Amygdala (tissue), 56 donors: ENCODE data around the gene ZNF189.

ENCODE experiments used
- DNase-seq, 56 donors: peaks; one replicate each; lab custom pipeline; 2025; lab: John Stamatoyannopoulos, UW

ZNF189 gene

DNA sequence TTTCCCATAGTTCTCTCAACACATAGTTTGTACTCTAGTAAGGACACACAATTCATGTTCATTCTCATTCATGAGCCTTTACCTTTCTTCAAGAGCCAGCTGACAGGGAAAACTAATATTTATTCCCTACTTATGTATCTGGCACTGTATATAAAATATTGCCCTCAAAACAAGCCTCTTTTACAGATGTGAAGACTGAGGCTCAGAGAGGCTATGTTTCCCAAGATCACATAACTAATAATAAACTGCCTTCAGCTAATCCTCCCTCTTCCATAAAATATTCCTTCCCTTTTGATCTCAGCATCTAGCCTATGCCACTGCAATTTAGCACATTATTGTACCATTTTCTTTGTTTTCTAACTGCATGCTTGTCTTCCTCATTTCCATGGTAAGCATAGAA lies 18.7 kb downstream of the ZNF189 start:
- DNase-seq: no peak

DNA sequence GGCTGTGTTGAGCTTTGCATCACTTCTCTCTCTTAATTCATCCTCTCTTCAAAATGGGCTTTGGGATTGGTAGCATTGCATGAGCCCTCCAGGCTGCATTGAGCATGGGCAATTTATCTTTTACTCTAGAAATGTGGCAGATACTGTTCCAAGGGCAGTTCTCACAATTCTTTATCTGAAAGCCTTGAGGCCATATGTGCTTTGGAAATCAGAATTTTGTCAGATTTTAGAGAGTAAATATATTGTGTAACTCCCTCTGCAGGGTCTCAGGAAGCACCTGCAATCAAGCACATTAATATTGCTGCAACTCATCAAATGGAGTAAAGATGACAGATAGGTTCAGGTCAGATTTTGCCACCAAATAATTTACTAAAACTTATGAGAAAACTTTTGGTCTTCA lies 19.3 kb downstream of the ZNF189 start:
- DNase-seq: no peak

DNA sequence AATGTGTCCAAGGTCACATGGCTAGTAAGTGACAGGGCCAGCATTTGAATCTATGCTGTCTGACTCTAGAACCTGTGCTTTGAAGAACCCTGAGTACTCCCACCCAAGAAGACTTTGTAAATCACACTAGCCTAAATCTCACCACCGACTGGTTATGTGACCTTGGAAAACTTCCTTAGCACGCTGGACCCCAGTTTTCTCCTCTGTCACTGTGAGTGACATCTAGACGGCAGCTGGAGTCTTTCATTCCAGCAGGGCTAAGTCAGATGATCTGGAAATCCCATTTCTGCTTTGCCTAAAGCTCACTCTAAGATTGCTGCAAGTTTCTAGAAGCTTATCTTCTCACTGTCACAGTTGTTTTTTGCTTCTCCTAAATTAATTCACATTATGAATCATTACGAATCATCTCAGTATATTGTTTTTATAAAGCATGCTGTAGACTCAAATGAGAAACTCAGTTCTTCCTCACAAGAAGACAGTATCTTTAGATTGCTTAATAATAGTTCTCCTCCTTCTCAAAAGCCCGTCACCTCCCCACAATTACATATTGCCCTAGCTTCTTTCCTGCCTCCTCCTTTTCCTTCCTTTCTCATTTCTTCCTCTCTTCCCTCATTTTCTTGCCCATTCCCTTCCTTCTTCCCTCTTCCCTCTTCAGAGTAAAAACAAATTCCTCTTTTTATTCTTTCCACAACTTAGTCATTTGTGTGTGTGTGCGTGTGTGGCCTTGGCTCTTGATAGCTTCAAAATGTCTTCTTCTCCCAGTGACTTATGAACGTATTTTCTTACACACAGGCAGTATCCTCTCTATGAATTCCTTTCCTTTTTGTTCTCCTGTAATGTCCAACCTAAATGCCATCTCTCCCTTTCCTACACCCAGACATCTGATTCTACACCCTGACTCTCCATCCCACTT lies 20.1 kb downstream of the ZNF189 start:
- DNase-seq: no peak

GRCh38 chr9:101419863-101420262 lies 21.2 kb downstream of the ZNF189 start:
- DNase-seq: no peak

GRCh38 chr9:101421653-101422065 lies 23.0 kb downstream of the ZNF189 start:
- no peak for DNase-seq

GRCh38 chr9:101427358-101427757 lies 28.7 kb downstream of the ZNF189 start:
- no peak for DNase-seq

DNA sequence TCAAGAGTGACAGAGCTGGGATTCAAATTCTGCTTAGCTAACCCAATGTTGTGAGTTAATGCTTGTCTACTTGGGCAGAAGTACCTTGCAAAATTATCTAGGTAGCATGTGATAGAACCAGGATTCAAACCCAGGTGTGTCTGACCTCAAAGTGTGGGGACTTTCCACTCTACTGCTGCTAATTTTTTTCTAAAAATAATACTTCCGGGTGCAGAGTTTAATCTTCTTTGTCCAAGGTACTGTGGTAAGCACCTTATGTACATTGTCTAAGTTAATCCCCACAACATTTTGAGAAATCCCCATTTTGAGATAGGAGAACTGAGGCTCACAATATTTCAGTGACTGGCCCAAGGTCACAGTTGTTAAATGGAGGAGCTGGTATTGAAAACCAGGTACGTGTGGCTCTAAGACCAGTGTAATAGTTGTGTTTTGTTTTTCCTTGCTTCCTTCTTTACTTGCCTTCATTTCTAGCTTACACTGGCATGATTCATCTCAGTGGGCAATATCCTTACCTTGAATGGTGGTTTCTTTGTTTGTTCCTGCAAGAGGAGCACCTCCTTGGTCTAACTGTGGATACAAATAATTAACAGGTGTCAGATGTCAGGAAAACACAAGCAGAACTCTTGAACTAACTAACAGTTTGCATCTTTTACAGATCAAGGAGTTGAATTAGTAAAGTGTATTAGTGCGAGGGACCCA lies 29.5 kb downstream of the ZNF189 start:
- no peak for DNase-seq

DNA sequence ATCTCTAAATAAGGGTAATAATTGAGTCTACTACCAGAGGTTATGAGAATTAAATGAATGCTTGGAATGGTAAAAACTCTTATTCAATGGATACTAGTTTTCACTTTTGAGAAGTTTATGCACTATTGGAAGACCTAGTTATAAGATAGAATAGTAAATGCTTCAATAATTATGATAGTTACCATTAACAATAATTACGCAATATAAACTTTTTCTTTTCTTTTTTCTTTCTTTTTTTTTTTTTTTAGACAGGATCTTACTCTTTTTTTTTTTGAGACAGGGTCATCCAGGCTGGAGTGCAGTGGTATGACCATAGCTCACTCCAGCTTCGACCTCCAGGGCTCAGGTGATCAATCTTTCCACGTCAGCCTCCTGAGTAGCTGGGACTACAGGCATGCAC lies 30.3 kb downstream of the ZNF189 start:
- DNase-seq: no peak

- no peak for DNase-seq
Observed at GRCh38 chr9:101429736-101430135, 31.1 kb downstream of the ZNF189 start.

- no peak for DNase-seq
Observed at GRCh38 chr9:101432171-101432570, 33.5 kb downstream of the ZNF189 start.

DNA sequence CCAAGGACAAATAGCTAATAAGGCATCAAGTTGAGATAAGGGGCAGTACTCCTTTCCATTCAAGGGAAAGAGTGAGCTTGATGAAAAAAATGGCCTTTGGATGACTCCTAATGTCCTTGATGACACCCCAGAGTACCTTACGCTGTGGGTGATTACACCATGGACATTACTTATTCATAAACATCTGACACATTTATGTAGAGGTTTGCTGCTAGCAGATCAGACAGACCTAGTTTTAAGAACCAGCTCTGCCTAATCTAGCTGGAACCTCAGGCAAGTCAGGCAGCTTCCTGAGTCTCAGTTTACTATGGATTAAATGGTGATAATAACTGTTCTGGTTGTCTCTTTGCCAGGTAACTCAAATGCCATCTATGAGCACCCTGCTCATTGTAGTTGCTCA lies 34.1 kb downstream of the ZNF189 start:
- DNase-seq: no peak

- DNase-seq: no peak
Observed at GRCh38 chr9:101433229-101433628, 34.6 kb downstream of the ZNF189 start.

DNA sequence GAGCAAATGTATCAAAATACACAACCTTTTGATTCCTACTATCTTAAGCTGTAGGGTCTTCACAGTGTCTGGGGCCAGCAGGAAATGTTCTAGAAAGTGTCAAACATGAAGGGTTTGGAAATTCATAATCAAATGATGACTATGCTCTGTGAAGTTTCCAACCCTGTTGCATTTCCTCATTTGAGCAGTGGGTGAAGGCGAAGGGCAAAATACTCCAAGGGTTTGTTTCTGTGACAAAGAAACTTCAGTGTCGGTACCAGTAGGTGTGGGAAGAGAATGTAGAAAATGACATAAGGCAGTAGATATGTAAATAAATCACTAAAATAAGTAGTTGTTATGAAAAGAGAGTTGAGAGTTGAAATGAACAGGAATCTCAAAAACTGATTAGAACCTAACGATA lies 36.3 kb downstream of the ZNF189 start:
- DNase-seq: no peak

- DNase-seq: no peak
Observed at GRCh38 chr9:101435601-101436079, 37.0 kb downstream of the ZNF189 start, which contains the start of gene ALDOB. Gene ALDOB (minus strand): TSS chr9:101435774. CDS start chr9:101430887, 4,887 bp downstream.

DNA sequence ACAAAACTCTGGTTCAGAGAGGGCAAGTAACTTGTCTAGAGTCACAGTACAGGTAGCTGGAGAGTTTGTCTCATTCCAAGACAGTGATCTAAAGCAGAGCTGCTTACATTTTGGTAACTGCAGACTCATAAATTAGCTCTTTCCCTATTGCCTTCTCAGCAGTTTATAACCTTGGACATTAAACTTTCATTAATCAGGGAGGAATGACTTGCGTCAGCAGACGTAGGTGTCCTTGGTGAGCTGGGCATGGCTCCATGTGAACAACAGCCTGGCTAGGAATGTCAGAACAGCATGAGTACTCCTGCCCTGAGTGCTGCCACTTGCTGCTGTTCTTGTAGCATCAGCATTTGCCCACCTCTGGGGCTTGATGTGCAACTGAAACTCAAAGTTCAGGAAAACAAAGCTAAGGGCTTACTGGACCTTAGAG lies 39.2 kb downstream of the ZNF189 start:
- DNase-seq: no peak

GRCh38 chr9:101438523-101438922 lies 39.9 kb downstream of the ZNF189 start:
- no peak for DNase-seq

GRCh38 chr9:101440714-101441230 lies 42.1 kb downstream of the ZNF189 start:
- no peak for DNase-seq

DNA sequence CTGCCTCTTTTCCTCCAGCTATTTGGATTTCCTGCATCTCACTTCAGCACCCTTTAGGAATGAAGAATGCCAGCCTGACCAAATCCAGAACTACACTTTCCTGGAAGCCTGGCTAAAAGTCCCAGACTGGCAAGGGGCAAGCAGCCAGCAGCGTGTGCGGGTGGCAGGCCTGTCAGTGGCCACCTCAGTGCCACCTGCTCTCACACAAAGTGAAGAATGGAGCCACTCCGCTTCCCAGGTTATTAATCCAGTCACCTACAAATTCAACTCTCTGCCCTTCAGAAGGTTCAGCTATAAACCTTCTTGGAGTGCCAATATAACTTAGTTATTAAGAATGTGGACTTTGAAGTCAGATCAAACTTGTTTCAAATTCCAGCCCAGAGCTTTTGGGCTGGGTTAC lies 43.7 kb downstream of the ZNF189 start:
- DNase-seq: no peak

- DNase-seq: no peak
Observed at GRCh38 chr9:101442736-101443135, 44.1 kb downstream of the ZNF189 start.

DNA sequence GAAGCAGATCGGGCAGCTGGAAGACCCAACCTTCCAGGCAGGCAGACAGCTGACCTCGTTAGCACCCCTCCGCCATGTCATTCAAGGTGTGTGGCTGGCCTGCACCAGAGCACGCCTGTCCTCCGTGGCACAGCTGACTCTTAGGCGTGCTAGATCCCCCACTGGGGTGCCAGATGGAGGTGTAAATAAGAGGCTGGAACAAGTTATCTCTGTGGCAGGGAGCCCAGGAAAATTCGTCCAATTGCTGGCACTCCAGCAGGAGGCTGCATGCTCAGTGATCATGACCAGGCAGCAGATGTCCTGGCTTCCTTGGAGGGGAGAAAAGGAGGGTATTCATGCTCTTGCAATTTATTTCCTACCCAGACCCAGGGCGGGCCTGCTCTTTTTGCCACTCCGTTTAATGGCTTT lies 44.7 kb downstream of the ZNF189 start:
- peak in 22 of 56 donors; percentile 3 to 45 (median 13) for DNase-seq

- peak in 2 of 56 donors; percentile 5 to 9 for DNase-seq
Observed at GRCh38 chr9:101445353-101446029, 46.8 kb downstream of the ZNF189 start.
